GM12875 (cell line): ENCODE results near the gene CABP4.

Source experiments
- H3K4me3 ChIP-seq: one replicate; pipeline ENCODE4 v1.5.1; 2011; ENCODE audit warnings: low read depth, low read length, control low read depth
- TF ChIP-seq, protein P1 (sequence below): IDR thresholded peaks from 2 replicates; pipeline ENCODE4 v1.5.1; 2011; ENCODE audit warnings: low read depth, mild to moderate bottlenecking, control low read depth, inconsistent platforms, low read length, moderate library complexity, borderline replicate concordance; ENCODE audit not compliant: insufficient read depth

The CABP4 gene

DNA sequence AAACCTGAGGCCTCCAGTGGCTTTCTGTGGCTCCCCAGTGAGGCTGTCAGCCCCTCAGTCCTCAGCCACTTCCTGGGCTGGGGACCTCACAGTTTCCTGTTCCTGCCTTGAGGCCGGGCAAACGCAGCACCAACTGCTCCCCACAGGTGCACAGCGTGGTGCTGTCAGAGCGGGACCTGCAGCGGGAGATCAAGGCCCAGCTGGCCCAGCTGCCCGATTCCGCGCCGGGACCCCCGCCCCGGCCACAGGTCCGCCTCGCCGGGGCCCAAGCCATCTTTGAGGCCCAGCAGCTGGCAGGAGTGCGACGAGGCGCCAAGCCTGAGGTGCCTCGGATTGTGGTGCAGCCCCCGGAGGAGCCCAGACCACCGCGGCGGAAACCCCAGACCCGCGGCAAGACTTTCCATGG lies 45.9 kb upstream of the CABP4 start:
- TF ChIP-seq, protein P1, sequence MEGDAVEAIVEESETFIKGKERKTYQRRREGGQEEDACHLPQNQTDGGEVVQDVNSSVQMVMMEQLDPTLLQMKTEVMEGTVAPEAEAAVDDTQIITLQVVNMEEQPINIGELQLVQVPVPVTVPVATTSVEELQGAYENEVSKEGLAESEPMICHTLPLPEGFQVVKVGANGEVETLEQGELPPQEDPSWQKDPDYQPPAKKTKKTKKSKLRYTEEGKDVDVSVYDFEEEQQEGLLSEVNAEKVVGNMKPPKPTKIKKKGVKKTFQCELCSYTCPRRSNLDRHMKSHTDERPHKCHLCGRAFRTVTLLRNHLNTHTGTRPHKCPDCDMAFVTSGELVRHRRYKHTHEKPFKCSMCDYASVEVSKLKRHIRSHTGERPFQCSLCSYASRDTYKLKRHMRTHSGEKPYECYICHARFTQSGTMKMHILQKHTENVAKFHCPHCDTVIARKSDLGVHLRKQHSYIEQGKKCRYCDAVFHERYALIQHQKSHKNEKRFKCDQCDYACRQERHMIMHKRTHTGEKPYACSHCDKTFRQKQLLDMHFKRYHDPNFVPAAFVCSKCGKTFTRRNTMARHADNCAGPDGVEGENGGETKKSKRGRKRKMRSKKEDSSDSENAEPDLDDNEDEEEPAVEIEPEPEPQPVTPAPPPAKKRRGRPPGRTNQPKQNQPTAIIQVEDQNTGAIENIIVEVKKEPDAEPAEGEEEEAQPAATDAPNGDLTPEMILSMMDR: no peak
- peak overlapping the region; percentile 49 for H3K4me3 ChIP-seq

- peak overlapping the region; percentile 49 for H3K4me3 ChIP-seq
- TF ChIP-seq, protein P1: no peak
Observed at GRCh38 chr11:67409781-67410368, 45.3 kb upstream of the CABP4 start.

DNA sequence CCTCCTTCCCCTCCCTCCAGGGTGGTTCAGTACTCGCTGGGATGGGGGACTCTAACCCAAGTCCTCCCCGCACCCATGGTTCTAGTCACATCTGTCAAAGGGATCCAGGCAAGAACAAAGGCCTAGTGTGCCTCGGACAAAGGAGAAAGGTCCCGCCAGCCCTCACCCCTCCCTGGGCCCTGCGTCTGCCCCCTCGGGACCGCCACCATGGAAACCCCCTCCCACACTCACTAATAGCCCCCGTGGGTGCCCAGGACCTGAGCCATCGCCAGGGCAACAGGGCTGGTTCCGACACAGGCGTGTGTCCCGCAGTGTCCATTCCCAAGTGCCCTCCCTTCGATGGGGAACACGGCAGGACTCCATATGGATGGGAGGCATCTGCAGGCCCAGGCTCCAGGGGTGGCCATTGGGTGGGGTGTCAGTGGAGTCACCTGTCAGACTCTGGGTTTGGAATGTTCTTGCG lies 44.8 kb upstream of the CABP4 start:
- no peak overlapping the region for H3K4me3 ChIP-seq
- TF ChIP-seq, protein P1: no peak

DNA sequence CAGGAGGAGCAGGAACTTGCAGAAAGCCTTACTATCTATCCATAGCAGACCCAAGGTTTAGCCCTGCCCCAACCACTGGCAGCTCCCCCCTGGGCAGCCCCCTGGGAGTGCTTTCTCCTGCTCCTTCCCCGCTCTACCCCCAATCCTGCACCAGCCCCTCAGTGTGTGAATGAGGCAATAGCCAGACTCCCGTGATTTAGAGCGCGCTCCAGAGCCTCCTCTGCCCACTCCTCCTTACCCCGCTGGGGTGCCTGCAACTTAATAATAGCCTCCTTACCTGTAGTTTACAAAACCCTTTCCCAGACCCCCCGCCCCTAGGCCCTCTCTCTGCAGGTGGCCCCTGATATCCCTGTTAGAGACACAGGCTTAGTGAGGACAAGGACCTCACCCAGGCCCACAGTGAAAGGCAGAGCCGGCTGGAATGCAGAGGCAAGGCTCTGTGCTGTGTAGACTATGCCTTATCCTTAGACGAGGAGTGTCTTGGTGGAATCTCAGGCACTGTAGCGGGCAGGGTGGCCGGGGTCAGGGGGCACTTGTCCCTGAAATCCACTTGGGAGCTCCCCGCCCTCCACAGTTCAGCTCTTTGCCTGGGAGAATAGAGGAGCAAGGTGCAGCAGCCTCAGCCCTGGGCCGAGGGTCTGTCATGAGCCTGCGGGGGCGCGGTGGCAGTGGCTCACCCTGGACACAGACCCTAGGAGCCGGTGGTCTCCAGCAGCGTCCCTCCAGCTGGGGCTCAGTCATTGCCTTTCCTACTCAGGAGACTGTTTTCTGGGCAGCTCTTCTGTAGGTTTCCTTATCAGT lies 44.0 kb upstream of the CABP4 start:
- TF ChIP-seq, protein P1: no peak
- no peak overlapping the region for H3K4me3 ChIP-seq

GRCh38 chr11:67411785-67412152 lies 43.4 kb upstream of the CABP4 start:
- no peak overlapping the region for H3K4me3 ChIP-seq
- TF ChIP-seq, protein P1: no peak

- H3K4me3 ChIP-seq: no peak overlapping the region
- TF ChIP-seq, protein P1: no peak
Observed at GRCh38 chr11:67412495-67413179, 42.5 kb upstream of the CABP4 start.
